Measurements from ENCODE around the gene ARL2.
"Not testable (repeated sequence)": the region's sequence is repeated elsewhere in the genome, so short reads cannot be mapped to it uniquely, and the experiment has no call there.

ARL2 gene

GRCh38 chr11:65013888-65014725, at the start of gene ARL2:
ARL2 (plus strand) TSS chr11:65014160; CDS start chr11:65014208, 48 bp downstream.
- DNase-seq, result peak; percentile 84

DNA sequence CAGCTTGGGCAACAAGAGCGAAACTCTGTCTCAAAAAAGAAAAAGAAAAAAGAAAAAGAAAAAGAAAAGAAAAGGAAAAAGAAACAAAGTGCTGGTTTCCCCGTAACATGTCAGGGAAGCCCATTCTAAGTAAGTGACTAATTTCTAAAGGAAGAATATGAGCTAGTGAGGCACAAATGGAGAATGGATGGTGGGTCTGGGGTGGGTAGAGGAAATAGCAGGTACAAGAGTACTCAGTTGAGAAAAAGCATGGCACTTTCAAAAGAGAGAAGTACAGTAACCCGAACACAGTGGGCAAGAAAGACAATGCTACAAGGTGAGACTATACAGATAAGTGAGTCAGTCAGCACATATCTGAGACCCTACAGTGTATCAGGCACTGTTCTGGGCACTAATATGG, 46.6 kb upstream of the ARL2 start:
- DNase-seq, result no peak

DNA sequence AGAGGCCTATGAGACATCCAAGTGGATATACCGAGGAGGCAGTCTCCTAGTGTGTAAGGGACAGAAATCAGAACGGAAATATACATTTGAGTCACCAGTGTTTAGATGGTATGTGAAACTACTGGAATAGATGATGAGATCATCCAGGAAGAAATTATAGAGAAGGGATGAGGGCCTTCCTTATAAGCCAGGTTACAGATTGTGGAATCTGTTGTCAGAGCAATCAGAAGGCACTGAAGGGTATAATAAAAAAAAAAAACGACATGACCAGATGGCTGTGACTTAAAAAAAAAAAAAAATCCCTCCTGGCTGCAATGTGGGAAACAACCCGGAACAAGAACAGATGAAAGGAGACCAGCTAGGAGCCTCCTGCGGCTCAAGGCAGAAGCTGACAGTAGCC, 44.8 kb upstream of the ARL2 start:
- DNase-seq, result peak; percentile 48

DNA sequence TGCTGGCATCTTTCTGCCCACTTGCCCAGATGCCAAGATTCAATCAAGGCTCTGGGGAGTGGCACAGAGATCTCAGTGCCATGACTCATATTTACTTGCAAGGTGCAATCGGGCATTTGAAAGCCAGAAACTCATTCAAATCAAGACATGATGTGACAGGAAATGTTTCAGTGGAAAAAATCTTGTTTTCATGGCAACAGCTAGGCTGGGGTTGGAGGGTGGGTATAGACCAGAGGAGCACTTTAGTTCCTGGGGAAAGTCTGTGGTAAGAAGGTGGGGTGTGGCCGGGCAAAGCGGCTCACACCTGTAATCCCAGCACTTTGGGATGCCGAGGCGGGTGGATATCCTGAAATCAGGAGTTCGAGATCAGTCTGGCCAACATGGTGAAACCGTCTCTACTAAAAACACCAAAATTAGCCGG, 43.2 kb upstream of the ARL2 start:
- peak; percentile 72 for DNase-seq

- peak; percentile 54 for DNase-seq
These were observed 42.3 kb upstream of the ARL2 start, which contains the start of gene MAJIN for GRCh38 chr11:64971421-64972233. MAJIN (minus strand) TSS chr11:64972108; CDS start chr11:64959405, 12,703 bp downstream.

GRCh38 chr11:64974124-64974523, 39.8 kb upstream of the ARL2 start:
- no peak for DNase-seq

DNA sequence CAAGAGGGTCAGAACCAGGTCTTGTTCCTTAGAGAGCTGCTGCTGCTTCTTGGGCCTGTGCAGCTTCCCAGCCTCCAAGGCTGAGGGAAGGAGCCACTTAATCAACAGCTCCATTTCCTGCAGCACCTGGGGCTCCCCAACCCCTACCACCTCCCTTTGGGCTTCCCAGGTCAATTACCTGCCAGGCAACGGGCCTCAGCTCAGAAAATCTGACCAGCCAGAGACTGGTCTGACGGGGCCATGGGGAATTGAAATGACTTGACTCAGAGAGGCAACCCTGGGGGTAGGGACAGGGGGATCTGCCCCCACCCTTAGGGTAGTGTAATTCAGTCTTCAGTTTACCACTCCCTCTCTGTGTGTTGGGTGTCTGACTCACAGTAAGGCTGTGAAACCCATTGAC, 37.3 kb upstream of the ARL2 start:
- no peak for DNase-seq

DNA sequence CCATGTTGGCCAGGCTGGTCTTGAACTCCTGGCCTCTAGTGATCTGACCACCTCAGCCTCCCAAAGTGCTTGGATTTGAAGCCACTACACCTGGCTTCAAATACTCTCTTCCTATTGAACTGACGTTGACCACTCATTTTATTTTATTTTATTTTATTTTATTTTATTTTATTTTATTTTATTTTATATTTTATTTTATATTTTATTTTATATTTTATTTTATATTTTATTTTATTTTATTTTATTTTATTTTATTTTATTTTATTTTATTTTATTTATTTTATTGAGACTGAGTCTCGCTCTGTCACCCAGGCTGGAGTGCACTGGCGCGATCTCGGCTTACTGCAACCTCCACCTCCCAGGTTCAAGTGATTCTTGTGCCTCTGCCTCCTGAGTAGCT, 30.6 kb upstream of the ARL2 start:
- not testable (repeated sequence) for DNase-seq

- no peak for DNase-seq
These were observed 25.7 kb upstream of the ARL2 start for GRCh38 chr11:64987998-64988854.

DNA sequence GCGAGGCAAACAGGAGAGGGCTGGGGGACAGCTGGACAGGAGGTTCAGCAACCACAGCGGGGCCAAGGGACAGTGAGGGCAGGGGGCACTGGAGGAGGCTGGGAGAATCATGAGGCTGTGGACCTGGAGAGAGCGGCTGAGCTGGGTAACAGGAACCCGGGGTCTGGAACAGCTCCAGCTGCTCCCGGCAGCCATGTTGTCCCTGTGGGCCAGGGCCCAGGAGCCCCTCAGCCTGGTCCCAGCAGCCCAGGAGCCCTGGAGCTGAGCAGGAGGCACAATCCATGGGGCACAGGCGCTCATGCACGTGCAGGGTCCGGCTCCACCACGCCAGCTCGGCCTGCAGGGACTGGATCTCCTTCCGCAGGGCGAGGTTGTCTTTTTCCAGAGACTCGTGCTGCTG, 24.5 kb upstream of the ARL2 start:
- DNase-seq, result no peak

GRCh38 chr11:64990222-64990923, 23.6 kb upstream of the ARL2 start:
- DNase-seq, result no peak

- DNase-seq, result no peak
These were observed 19.6 kb upstream of the ARL2 start for GRCh38 chr11:64994318-64994717.

DNA sequence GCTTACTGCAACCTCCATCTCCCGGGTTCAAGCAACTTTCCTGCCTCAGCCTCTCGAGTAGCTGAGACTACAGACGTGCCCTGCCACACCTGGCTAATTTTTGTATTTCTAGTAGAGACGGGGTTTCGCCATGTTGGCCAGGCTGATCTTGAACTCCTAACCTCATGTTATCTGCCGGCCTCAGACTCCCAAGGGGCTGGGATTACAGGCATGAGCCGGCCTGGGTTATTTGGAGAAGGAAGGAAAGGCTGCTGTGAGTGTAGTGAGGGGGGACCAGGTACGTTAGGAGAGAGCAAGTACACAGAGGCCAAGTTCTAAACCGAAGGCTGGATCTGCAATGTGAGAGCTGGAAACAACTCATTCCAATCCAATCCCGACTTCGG, 17.6 kb upstream of the ARL2 start:
- DNase-seq, result no peak

- DNase-seq, result peak; percentile 24
These were observed 17.1 kb upstream of the ARL2 start, which contains the start of gene BATF2 for GRCh38 chr11:64996710-64997380. BATF2 (minus strand) TSS chr11:64996971; CDS start chr11:64996914, 57 bp downstream.

GRCh38 chr11:64998141-64998540, 15.8 kb upstream of the ARL2 start:
- DNase-seq, result no peak

DNA sequence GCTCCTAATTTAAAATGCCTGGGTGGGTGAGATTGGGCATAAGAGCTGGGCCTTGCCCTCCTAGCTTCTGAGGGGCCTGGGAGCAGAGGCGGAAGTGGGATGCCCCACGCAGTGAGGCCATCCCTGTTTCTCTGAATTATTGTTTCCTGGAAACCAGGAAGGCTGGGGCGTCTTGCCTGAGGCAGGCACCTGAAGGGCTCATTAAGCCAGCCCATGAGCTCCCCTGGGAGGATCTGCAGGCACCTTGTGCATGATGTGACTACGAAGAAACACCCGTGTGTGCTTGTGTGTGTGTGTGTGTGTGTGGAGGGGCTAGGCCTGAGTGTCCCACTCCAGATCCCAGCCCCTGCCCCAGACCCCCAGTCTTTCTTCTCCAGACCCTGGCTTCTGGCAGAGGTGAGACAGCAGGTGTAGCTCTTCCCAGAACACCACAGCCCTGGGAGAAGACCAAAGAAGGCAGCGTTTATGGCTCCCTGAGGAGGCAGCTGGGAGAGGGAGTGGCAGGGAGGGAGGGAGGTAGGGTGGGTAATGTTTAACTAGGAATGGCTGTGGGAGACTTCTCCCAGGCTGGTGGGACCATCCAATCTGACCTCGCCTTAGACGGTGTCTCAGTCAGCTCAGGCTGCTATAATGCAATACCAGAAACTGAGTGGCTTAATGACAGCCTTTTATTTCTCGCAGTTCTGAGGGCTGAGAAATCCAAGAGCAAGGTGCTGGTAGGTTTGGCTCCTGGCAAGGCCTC, 15.1 kb upstream of the ARL2 start:
- no peak for DNase-seq

DNA sequence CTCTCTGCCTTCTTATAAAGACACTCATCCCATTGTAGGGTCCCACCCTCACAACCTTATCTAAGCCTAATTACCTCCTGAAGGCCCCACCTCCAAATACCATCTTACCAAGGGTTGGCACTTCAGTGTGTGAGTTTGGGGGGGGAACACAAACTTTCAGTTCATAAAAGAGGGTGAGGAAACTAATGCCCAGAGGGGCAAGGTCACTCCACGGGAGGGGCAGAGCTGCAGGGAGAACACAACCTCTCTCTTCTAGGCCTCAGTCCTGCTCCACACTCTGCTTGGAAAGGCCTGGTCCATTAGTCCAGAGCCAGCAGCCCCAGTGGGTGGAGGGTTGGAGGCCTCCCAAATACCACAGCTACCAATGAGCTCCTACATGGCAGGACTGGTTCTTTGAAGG, 14.5 kb upstream of the ARL2 start:
- no peak for DNase-seq

DNA sequence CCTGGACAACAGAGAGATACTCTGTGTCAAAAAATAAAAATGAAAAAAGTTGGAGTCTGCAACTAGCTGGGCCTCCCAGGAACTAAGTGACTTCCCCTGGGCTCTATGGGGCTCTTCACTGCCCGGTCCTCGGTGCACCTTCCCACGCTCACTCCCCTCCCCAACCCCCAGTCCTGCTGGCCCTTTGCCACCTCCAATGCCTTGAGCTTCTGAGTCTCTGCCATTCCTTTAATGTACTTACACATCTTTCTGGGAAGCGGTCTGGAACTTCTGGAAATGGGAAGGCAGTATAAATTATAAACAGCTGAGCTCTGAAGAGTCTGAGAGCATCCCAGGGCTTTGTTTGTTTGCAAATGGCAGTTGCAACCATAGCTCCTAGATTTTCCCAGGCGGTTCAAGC, 11.3 kb upstream of the ARL2 start:
- no peak for DNase-seq

DNA sequence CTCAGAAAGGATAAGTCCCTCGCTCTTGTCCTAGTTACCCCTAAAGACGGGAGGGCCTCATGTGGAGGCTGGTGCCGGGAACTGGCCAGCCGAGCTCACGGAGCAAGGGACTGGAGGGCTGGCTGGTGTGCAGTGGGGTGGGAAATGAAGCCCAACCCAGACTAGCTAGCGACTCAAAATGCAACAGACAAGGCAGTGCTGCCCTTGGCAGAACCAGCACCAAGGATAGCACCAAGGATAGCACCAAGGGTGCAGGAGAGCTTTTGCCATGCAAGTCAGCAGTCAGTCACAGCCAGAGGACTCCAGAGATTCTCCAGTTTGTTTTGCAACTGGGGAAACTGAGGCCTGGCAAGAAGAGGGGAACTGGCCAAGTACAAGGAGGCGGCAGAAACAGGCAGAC, 10.7 kb upstream of the ARL2 start:
- DNase-seq, result no peak

GRCh38 chr11:65003968-65004367, 10.0 kb upstream of the ARL2 start:
- not testable (repeated sequence) for DNase-seq

DNA sequence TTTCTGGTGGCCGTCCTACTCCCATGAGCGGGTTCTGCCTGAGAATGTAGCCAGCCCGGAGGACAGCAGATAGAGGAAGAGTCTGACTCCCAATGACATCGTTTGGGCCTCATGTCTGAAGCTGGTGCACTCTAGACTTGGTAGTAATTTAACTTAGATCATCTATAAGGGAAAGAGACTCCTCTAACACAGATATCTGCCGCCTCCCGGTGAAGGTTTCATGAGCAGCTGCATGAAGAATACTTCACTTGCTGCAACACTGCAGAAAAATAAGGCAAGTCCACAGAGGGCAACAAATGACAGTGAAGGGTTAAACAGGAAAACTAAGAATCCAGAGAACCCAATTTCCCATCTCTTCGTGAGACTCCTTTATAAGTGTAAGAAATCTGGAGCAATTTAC, 5.9 kb upstream of the ARL2 start:
- no peak for DNase-seq
